Measurements from ENCODE around the gene RASGRP2.

GRCh38 chr11:64759131-64759721 lies 15.3 kb upstream of the RASGRP2 start:
- no peak for TF ChIP-seq CTCF (IDR thresholded peaks at IDR 0.05)
- TF ChIP-seq POLR2A (IDR thresholded peaks at IDR 0.05): no peak
